Kasumi-1 (cell line): Measurements from ENCODE around the gene ARMC3.
"Not testable (repeated sequence)": the region's sequence is repeated elsewhere in the genome, so short reads cannot be mapped to it uniquely, and the experiment has no call there.

Experiments
- DNase-seq, 2 experiments: peaks; one replicate each; lab custom pipeline; 2025; lab: John Stamatoyannopoulos, UW

ARMC3 gene

DNA sequence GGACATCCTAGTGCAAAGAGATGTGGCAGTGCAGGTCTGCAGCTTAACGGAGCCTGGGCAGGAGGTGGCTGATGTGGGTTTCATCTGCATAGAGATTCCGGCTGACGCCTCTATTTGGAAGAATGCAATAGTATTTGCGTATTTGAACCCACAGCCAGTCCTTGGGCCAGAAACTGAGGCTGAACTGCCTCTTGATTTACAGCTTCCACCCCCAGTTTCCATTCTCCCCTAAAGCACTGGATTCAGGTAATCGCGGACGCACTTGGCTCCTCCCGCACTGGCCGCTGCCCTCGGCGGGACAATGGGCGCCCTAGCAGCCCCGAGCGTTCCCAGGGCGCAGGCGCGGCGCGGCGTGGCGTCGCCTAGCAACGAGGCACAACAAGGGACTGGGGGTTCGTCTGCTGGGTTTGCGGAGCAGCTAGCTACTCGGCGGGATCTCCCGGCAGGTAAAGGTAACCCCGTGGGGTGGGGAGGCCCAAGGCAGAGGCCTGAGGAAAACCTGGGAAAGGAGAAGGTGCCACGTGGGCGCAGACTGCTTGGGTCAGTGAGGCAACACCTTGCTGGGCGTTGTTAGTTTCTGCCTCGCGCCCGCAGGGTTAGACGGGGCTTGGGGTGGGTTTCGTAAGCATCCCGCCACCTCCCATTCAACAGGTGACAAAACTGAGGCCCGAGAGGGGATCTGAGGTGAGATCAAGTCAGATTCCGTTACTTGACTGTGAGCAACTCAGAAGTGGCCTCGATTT is at the start of gene ARMC3:
ARMC3 (plus strand) TSS at position 393 of the 743 bp plus-strand sequence. CDS start 3,944 bp downstream, outside the sequence.
- DNase-seq: peak; percentile 64 to 69

GRCh38 chr10:22891797-22892196 is 36.1 kb upstream of the ARMC3 start:
- DNase-seq: no peak

DNA sequence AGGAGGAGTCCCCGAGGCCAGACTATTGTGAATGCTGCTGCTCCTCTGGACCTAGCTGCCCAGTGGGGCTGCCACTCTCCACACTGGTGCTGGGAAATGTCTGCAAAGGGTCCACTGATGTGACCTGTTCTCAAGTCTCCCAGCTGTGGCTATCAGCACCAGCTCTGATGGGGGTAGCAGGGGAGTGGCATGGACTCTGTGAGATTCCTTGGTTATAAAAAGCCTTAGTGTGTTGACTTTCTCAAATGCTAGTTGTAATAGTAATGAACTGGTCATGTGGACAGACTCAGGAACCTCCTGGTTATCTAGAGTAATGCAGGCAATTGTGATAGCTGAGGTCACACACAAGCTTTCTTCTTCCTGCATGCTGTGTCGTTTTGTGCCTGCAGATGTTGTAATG is 34.1 kb upstream of the ARMC3 start:
- no peak for DNase-seq

DNA sequence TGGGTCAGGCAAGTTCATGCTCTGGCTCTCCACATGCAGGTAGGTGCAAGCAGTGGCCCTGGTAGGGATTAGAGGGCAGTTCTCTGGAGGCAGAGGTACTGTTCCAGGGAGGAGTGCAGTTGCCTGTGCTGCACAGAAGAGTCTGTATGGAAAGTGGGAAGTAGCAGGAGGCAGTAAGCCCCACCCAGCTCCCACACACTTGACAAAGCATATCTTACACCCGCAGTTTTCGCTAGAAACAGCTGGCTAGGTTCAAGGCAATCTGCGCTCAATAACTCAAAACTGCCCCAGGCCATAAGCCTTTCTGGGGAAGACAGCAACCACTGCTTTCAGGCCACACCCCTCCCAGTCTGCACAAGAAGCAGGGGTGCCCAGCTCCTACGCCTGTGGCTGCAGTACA is 33.1 kb upstream of the ARMC3 start:
- peak; percentile 11 to 18 for DNase-seq

DNA sequence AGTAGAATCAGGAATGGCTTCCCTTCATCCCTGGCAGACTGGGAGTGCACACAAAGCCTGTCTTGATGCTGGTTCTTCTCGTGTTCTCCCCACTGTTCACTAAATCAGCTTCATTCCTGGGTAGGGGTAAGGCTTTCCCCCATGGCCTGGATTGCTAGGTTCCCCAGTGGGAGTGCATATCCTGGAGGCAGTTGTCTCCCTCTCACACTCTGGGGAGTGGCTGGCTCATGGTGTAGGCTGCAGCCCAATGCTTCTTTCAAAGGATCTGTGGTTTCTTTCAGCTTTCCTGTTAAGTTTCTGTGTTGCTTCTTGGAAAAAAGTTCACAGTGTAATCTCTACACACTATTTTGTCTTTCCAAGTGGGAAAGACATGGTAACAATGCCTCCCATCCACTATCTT is 32.6 kb upstream of the ARMC3 start:
- no peak for DNase-seq

GRCh38 chr10:22897371-22897770 is 30.5 kb upstream of the ARMC3 start:
- no peak for DNase-seq

GRCh38 chr10:22899307-22899706 is 28.5 kb upstream of the ARMC3 start:
- no peak for DNase-seq

- DNase-seq: no peak
These were observed 28.1 kb upstream of the ARMC3 start for GRCh38 chr10:22899775-22900174.

DNA sequence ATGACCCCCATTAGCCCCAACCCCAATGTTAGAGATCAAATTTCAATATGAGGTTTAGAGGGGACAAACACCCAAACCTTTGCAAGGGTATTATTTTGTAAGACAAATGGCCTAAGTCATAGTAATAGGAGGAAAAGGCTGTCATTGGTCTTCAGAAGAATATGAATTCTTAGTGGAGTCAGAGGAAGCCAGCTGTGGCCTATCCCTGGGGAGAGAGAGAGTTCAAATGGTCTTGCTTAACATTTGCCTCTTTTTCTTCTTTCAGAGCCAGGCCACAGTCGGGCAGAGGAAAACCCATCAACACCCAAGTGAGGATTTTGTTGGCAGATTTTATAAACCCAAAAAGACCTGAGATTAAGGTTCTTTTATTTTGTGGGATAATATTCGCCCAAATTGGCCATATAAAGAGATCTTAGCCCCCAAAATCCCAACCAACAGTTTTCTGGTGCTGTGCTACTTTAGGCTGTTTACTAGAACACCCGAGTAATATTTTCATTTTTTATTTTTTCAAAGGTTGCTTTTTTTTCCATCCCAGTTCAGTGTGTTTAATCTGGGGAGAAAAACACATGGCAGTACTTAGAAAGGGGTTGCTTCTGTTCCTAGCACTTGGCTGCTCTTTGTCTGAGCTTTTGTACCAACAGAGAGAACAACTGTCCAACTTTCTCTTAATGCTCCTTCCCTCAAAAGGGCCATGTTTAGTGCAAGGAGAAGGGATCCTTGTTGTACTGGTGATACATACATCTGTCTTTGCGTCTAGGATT is 26.8 kb upstream of the ARMC3 start:
- DNase-seq: no peak

GRCh38 chr10:22902147-22902546 is 25.7 kb upstream of the ARMC3 start:
- DNase-seq: not testable (repeated sequence)

DNA sequence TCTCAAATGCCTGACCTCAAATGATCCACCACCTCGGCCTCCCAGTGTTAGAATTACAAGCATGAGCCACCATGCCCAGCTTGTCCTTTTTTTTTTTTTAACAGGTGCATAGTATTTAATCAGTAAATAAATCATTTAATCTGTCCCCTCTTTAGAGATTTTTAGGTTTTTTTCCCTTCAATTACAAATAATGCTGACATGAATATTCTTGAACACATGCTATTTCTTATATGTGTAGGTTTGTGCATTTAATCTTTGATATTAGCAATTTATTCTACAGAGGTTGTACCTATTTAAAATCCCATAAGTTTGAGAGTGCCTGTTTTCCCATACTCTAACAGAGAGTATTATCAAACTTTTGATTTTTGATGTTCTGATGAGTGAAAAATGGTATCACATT is 24.2 kb upstream of the ARMC3 start:
- DNase-seq: no peak

DNA sequence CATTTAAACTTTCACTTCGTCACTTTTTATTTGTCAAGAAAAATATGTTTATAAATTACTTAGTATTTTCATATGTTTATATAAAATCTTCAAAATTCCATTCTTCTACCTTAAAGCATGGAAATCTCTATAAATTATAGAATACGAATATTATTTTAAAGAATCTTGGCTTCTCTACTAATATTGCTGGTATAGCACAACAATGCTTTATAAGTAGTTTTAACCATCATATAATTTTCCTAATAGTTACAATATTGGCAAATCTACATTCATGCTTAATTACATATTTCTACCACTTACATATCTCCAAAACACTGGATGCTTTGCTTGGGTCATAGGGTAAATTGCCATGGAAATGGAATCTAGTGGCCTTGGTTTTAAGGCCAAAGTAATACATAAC is 21.1 kb upstream of the ARMC3 start:
- no peak for DNase-seq

DNA sequence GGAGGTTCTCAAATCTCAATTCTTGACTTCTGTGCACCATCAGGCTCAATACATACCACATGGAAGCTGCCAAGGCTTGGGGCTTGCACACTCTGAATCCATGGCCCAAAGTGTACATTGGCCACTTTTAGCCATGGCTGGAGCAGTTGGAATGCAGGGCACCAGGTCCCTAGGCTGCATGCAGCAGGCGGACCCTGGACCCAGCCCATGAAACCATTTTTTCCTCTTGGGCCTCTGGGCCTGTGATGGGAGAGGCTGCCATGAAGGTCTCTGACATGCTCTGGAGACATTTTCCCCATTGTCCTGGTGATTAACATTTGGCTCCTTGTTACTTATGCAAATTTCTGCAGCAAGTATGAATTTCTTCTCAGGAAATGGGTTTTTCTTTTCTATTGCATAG is 19.0 kb upstream of the ARMC3 start:
- no peak for DNase-seq

DNA sequence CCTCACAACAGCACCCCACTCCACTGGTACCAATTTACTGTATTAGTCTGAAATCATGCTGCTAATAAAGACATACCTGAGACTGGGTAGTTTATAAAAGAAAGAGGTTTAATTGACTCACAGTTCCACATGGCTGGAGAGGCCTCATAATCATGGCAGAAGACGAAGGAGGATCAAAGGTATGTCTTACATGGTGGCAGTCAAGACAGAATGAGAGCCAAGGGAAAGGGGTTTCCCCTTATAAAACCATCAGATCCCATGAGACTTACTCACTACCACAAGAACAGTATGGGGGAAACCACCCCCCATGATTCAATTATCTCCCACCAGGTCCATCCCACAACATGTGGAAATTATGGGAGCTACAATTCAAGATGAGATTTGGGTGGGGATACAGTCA is 18.2 kb upstream of the ARMC3 start:
- DNase-seq: not testable (repeated sequence)

GRCh38 chr10:22911067-22911466 is 16.8 kb upstream of the ARMC3 start:
- no peak for DNase-seq

- DNase-seq: peak in 1 of 2 experiments; percentile 3
These were observed 15.7 kb upstream of the ARMC3 start for GRCh38 chr10:22911889-22912762.

DNA sequence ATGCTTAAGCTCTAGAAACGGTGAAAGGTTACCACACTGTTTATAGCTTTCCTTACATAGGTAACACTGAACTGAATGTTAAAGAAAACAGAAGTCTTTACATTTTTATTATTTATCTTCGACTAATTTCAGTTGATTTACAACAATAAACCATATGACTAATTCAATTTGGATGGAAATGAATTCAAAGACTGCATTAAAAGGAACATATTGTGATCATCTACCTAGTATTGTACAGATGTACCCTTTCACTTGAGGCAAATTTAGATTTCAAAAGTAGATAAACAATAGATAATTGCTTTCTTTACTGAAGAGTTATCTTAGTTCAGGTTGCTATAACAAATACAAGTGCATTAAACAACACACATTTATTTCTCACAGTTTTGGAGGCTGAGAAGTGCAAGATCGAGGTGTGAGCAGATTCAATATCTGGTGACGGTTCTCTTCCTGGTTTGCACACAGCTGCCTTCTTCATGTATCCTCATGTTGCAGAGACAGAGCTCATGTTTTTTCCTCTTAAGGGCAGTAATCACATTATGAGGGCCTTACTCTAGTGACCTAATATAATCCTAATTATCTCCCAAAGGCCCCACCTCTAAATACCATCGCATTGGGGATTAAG is 15.0 kb upstream of the ARMC3 start:
- no peak for DNase-seq

GRCh38 chr10:22913474-22914092 is 14.3 kb upstream of the ARMC3 start:
- no peak for DNase-seq

- DNase-seq: no peak
These were observed 12.5 kb upstream of the ARMC3 start for GRCh38 chr10:22915314-22915713.

DNA sequence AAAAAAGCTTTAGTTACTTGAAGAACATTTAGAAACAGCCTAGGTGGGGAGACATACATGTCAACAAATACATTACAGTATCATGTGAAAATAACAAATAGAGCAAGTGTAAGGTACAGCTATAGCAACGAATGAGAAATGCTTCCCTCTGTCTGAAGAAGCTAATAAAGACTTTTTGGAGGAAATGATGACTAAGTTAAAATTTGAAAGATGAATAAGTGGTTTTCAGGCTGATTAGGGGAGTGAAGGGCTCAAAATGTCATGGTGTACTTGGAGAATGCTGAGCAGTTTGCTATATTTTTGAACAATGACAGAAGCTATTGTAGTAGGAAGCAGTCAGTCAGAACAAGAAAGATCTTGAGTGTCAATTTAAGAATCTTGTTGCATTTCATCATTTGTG is 2.8 kb upstream of the ARMC3 start:
- no peak for DNase-seq

DNA sequence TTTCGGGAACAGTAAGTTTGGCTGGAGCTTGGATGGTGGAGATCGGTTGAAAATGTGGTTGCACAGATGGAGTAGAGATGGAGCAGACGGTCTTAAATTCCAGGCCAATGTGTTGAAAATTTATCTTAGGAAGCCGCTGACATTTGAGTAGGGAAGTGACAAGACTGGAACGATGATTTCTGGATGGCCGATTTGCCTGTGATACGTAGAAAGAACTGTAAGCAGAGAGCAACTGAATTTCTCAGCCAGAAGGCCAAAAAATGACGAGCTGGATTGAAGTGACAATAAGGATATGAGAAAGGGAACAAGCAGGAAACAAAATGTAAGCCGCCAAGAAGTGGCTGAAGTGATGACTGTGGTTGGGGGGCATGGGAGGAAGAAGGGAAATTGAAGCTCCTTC is 687 bp upstream of the ARMC3 start:
- peak in 1 of 2 experiments; percentile 40 for DNase-seq

GRCh38 chr10:22929053-22929452 is 1.2 kb downstream of the ARMC3 start:
- DNase-seq: not testable (repeated sequence)
